ENCODE data around the gene FAM20A. TPM values are rescaled to one million over a fixed set of nuclear protein-coding genes. Genes with fewer than 3 reads are reported as not detected.

Gene FAM20A
- total and polyA plus RNA-seq, 11 donors: 2.6 to 37.9 (median 8.8) TPM

- no peaks in the 10 kb centered on the region for H3K36me3 ChIP-seq
- H3K4me1 ChIP-seq: peaks cover 0 to 62% (median 17%) of the 10 kb centered on the region in 12 donors
- intact Hi-C loops (cut with DNase I): loop anchor here in 4 of 10 donors (2.0 to 10.0 kb wide), 7 partner anchors 57 to 158 kb away; no protein-coding TSS in a partner anchor
- H3K9me3 ChIP-seq: no peaks in the 10 kb centered on the region
- WGBS, 4 donors: 24 to 37% (median 31%) methylated on average over 18 of the region's 18 CpGs
- H3K4me3 ChIP-seq: peak overlapping the region; percentile 64 to 97 (median 76)
- TF ChIP-seq, protein P1, sequence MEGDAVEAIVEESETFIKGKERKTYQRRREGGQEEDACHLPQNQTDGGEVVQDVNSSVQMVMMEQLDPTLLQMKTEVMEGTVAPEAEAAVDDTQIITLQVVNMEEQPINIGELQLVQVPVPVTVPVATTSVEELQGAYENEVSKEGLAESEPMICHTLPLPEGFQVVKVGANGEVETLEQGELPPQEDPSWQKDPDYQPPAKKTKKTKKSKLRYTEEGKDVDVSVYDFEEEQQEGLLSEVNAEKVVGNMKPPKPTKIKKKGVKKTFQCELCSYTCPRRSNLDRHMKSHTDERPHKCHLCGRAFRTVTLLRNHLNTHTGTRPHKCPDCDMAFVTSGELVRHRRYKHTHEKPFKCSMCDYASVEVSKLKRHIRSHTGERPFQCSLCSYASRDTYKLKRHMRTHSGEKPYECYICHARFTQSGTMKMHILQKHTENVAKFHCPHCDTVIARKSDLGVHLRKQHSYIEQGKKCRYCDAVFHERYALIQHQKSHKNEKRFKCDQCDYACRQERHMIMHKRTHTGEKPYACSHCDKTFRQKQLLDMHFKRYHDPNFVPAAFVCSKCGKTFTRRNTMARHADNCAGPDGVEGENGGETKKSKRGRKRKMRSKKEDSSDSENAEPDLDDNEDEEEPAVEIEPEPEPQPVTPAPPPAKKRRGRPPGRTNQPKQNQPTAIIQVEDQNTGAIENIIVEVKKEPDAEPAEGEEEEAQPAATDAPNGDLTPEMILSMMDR (IDR thresholded peaks at IDR 0.05): no peak
- TF ChIP-seq POLR2A (IDR thresholded peaks at IDR 0.05): no peak
- DNase-seq (peak in 1 of 5 donors; percentile 12), ATAC-seq (peak in 1 of 4 donors; percentile 4)
- peaks cover 0 to 15% (median 0%) of the 10 kb centered on the region in 9 donors for H3K27me3 ChIP-seq
- peak overlapping the region; percentile 72 to 98 (median 76) for H3K27ac ChIP-seq
Observed at GRCh38 chr17:68599552-68600066, 1.6 kb downstream of the FAM20A start.

GRCh38 chr17:68599091-68599490 lies 2.1 kb downstream of the FAM20A start:
- peaks cover 0 to 65% (median 17%) of the 10 kb centered on the region in 12 donors for H3K4me1 ChIP-seq

DNA sequence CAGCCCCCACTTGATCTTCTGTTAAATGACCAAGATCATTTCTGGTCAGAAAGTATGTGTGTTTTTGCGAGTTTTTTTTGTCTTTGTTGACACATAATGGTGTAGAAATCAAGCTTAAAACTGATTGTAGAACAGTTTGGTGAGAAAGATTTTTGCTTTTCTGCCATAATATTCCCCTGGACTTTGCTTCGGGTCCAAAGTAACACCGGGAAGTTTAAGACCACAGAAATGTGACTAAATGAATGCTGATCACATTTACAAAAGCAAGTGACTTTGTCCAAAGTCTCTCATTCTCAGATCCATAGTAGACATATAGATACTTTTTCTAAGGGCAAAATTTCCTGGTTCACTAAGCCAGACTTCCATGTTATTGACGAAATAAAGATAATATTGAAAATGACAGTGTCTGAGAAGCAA lies 2.6 kb downstream of the FAM20A start:
- Histone ChIP-seq H3K27ac (peak overlapping the region in 7 of 12 donors; percentile 11 to 98 (median 76)), H3K36me3 (no peaks in the 10 kb centered on the region), H3K4me1 (peaks cover 0 to 69% (median 17%) of the 10 kb centered on the region in 12 donors), H3K9me3 (no peaks in the 10 kb centered on the region), H3K4me3 (peak overlapping the region in 8 of 12 donors; percentile 17 to 97 (median 76)), H3K27me3 (peaks cover 0 to 15% (median 0%) of the 10 kb centered on the region in 9 donors)
- DNase-seq (no peak), ATAC-seq (no peak)
- TF ChIP-seq, protein P1 (IDR thresholded peaks at IDR 0.05): no peak
- TF ChIP-seq POLR2A (IDR thresholded peaks at IDR 0.05): no peak
- intact Hi-C loops (cut with DNase I): loop anchor here in 2 of 10 donors (5.0 to 10.0 kb wide), 2 partner anchors 56 to 156 kb away; no protein-coding TSS in a partner anchor
- WGBS, 4 donors: 77 to 93% (median 83%) methylated on average over 4 of the region's 4 CpGs

More at GRCh38 chr17:68599091-68599490, 2.1 kb downstream of the FAM20A start:
- ATAC-seq (no peak), DNase-seq (no peak)
- H3K27ac ChIP-seq: peak overlapping the region; percentile 31 to 98 (median 76)
- no peak for TF ChIP-seq POLR2A (IDR thresholded peaks at IDR 0.05)
- TF ChIP-seq, protein P1 (IDR thresholded peaks at IDR 0.05): no peak
- H3K4me3 ChIP-seq: peak overlapping the region in 11 of 12 donors; percentile 64 to 97 (median 75)
- 47 to 58% (median 53%) methylated on average over 4 of the region's 4 CpGs for WGBS, 4 donors
- intact Hi-C loops (cut with DNase I): loop anchor here in 2 of 10 donors (5.0 to 10.0 kb wide), 2 partner anchors 57 to 156 kb away; no protein-coding TSS in a partner anchor
- H3K36me3 ChIP-seq: no peaks in the 10 kb centered on the region
- H3K9me3 ChIP-seq: no peaks in the 10 kb centered on the region
- peaks cover 0 to 15% (median 0%) of the 10 kb centered on the region in 9 donors for H3K27me3 ChIP-seq

GRCh38 chr17:68598074-68598473 lies 3.1 kb downstream of the FAM20A start:
- no peak for ATAC-seq
- peak overlapping the region in 5 of 12 donors; percentile 11 to 98 (median 76) for H3K27ac ChIP-seq
- intact Hi-C loops (cut with DNase I): loop anchor here in 2 of 10 donors (5.0 to 10.0 kb wide), 2 partner anchors 56 to 157 kb away; no protein-coding TSS in a partner anchor
- H3K4me1 ChIP-seq: peaks cover 0 to 72% (median 17%) of the 10 kb centered on the region in 12 donors
- H3K27me3 ChIP-seq: peaks cover 0 to 15% (median 0%) of the 10 kb centered on the region in 9 donors
- TF ChIP-seq, protein P1 (IDR thresholded peaks at IDR 0.05): no peak
- TF ChIP-seq POLR2A (IDR thresholded peaks at IDR 0.05): no peak
- WGBS, 4 donors: 94 to 98% (median 95%) methylated on average over 4 of the region's 4 CpGs
- H3K4me3 ChIP-seq: peak overlapping the region in 6 of 12 donors; percentile 17 to 97 (median 78)
- H3K36me3 ChIP-seq: no peaks in the 10 kb centered on the region
- DNase-seq: no peak
- no peaks in the 10 kb centered on the region for H3K9me3 ChIP-seq

Measured in heart left ventricle (tissue), 16 donors.